HL-60 (cell line): Measurements from ENCODE around the gene FOXP1.

Experiments
- DNase-seq, 2 experiments: peaks; one replicate each; pipeline ENCODE4 v3.0.0-alpha.2; 2010 to 2020; ENCODE audit warnings: low read depth in 1 of 2, low spot score in 1 of 2
- H3K27ac ChIP-seq: fragments of 250-450 bp; sonication (Bioruptor Pico); replicated peaks from 2 replicates; pipeline ENCODE4 v1.5.1; 2020; ENCODE audit warnings: mild to moderate bottlenecking, moderate library complexity
- H3K27me3 ChIP-seq: fragments of 250-450 bp; sonication (Bioruptor Pico); 2 replicates; pipeline ENCODE4 v1.5.1; 2021; ENCODE audit warnings: mild to moderate bottlenecking, moderate library complexity; ENCODE audit not compliant: insufficient read depth, poor library complexity, severe bottlenecking
- H3K4me3 ChIP-seq: replicated peaks from 2 replicates; pipeline ENCODE4 v1.5.1; 2011; ENCODE audit warnings: mild to moderate bottlenecking, control low read depth, low read length; ENCODE audit not compliant: insufficient read depth
- CTCF ChIP-seq: IDR thresholded peaks from one replicate; pipeline ENCODE4 v1.5.1; 2011; ENCODE audit warnings: low read length, control low read depth, inconsistent platforms; ENCODE audit not compliant: insufficient read depth
- GABPA ChIP-seq: IDR thresholded peaks from 2 replicates; pipeline ENCODE4 v1.6.1; 2012; ENCODE audit warnings: low read depth
- POLR2AphosphoS5 ChIP-seq: IDR thresholded peaks from 2 replicates; pipeline ENCODE4 v1.6.1; 2012; ENCODE audit warnings: low read depth
- REST ChIP-seq: IDR thresholded peaks from 2 replicates; pipeline ENCODE4 v1.6.1; 2012; ENCODE audit warnings: low read depth; ENCODE audit not compliant: insufficient replicate concordance
- SPI1 ChIP-seq: IDR thresholded peaks from 2 replicates; pipeline ENCODE4 v1.6.1; 2012; ENCODE audit warnings: low read depth, mild to moderate bottlenecking, borderline replicate concordance

FOXP1 gene

GRCh38 chr3:71225002-71225684, 358.4 kb downstream of the FOXP1 start:
- TF ChIP-seq REST (no peak), GABPA (no peak), SPI1 (no peak), CTCF (no peak), POLR2AphosphoS5 (no peak)
- no peak for DNase-seq
- H3K27me3 ChIP-seq: no peaks in the 10 kb centered on the region
- H3K27ac ChIP-seq: no peak overlapping the region
- no peak overlapping the region for H3K4me3 ChIP-seq

- no peak for TF ChIP-seq CTCF
- TF ChIP-seq POLR2AphosphoS5: no peak
- no peak for TF ChIP-seq GABPA
- TF ChIP-seq SPI1: no peak
- no peak for TF ChIP-seq REST
- no peak overlapping the region for H3K4me3 ChIP-seq
- no peaks in the 10 kb centered on the region for H3K27me3 ChIP-seq
- H3K27ac ChIP-seq: no peak overlapping the region
- DNase-seq: no peak
These were observed 363.5 kb downstream of the FOXP1 start for GRCh38 chr3:71219744-71220638.

- Histone ChIP-seq H3K27ac (no peak overlapping the region), H3K27me3 (no peaks in the 10 kb centered on the region), H3K4me3 (no peak overlapping the region)
- no peak for TF ChIP-seq SPI1
- no peak for TF ChIP-seq POLR2AphosphoS5
- TF ChIP-seq GABPA: no peak
- no peak for TF ChIP-seq REST
- TF ChIP-seq CTCF: no peak
- DNase-seq: no peak
These were observed 365.0 kb downstream of the FOXP1 start for GRCh38 chr3:71218508-71218907.
